Activated T-cell treated with anti-CD3 and anti-CD28 coated beads, Interleukin-2, amount 50 U/mL, for 4 hours (primary cell): ENCODE measurements around the gene FOXC2. TPM values are rescaled to one million over a fixed set of nuclear protein-coding genes. Genes with fewer than 3 reads are reported as not detected.
A peak's percentile ranks its signal among the peaks of the same experiment; 100 is the strongest.

Source experiments
- ATAC-seq, 2 donors: fragments of 200-7000 bp; cut with Tn5 transposase; one replicate each; pipeline ENCODE4 v1.10.0; 2021
- DNase-seq: peaks from one replicate; pipeline ENCODE4 v3.0.0-alpha.2; 2020
- H3K27me3 Mint-ChIP-seq: one replicate; pipeline ENCODE4 v1.8.0; 2021; ENCODE audit warnings: low read depth, mixed read lengths
- H3K36me3 Mint-ChIP-seq: one replicate; pipeline ENCODE4 v1.8.0; 2022; ENCODE audit warnings: mixed read lengths; ENCODE audit not compliant: insufficient read depth
- H3K4me1 Mint-ChIP-seq: one replicate; pipeline ENCODE4 v1.8.0; 2021; ENCODE audit warnings: low read depth, mixed read lengths
- H3K4me3 Mint-ChIP-seq: one replicate; pipeline ENCODE4 v1.8.0; 2021; ENCODE audit warnings: mild to moderate bottlenecking, moderate library complexity, mixed read lengths
- H3K9me3 Mint-ChIP-seq: one replicate; pipeline ENCODE4 v1.8.0; 2021; ENCODE audit warnings: mixed read lengths
- total RNA-seq, 3 donors: library from RNA; stranded (reverse); gene quantifications; one replicate each; pipeline ENCODE4 v1.2.1, GENCODE V29; 2021

The FOXC2 gene
- total RNA-seq, 3 donors from 2014 or later, result not detected

- DNase-seq (no peak), ATAC-seq (no peak)
- Mint-ChIP-seq H3K27me3 (no peaks in the 10 kb centered on the region), H3K36me3 (peaks cover 64% of the 10 kb centered on the region), H3K9me3 (no peaks in the 10 kb centered on the region), H3K4me1 (no peaks in the 10 kb centered on the region), H3K4me3 (no peak overlapping the region)
Measured at GRCh38 chr16:86541560-86541959, 25.1 kb upstream of the FOXC2 start.

GRCh38 chr16:86542756-86543750, 23.6 kb upstream of the FOXC2 start:
- no peak overlapping the region for H3K4me3 Mint-ChIP-seq
- ATAC-seq (no peak), DNase-seq (no peak)
- H3K27me3 Mint-ChIP-seq, result no peaks in the 10 kb centered on the region
- no peaks in the 10 kb centered on the region for H3K9me3 Mint-ChIP-seq
- H3K4me1 Mint-ChIP-seq, result no peaks in the 10 kb centered on the region
- H3K36me3 Mint-ChIP-seq, result peaks cover 70% of the 10 kb centered on the region

DNA sequence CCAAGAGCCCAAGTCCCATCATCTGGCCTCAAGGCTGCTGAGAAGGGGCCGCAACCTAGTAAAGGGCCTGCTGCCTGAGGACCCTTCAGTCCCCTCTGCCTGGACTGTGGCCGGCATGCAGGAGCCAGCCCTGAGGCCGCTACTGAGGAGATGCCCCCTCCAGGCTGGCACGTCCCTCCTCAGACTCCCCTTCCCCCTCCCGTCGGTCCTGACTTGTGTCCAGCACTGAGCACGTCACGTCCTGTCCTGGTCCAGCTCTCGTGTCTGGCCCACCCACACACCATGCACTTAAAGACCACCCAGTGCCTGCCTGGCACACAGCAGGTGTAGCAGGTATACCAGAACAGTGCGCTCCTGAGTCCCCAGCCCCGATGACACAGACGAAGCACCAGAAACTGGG, 21.1 kb upstream of the FOXC2 start:
- Mint-ChIP-seq H3K9me3 (no peaks in the 10 kb centered on the region), H3K4me3 (no peak overlapping the region), H3K27me3 (no peaks in the 10 kb centered on the region), H3K36me3 (peaks cover 57% of the 10 kb centered on the region), H3K4me1 (no peaks in the 10 kb centered on the region)
- ATAC-seq (no peak), DNase-seq (no peak)

- DNase-seq (no peak), ATAC-seq (no peak)
- Mint-ChIP-seq H3K27me3 (no peaks in the 10 kb centered on the region), H3K9me3 (no peaks in the 10 kb centered on the region), H3K4me1 (no peaks in the 10 kb centered on the region), H3K4me3 (no peak overlapping the region), H3K36me3 (peaks cover 51% of the 10 kb centered on the region)
Measured at GRCh38 chr16:86545954-86546637, 20.5 kb upstream of the FOXC2 start.

GRCh38 chr16:86546638-86547013, 20.0 kb upstream of the FOXC2 start:
- Mint-ChIP-seq H3K36me3 (peaks cover 48% of the 10 kb centered on the region), H3K9me3 (no peaks in the 10 kb centered on the region), H3K4me3 (no peak overlapping the region), H3K27me3 (no peaks in the 10 kb centered on the region), H3K4me1 (no peaks in the 10 kb centered on the region)
- DNase-seq (no peak), ATAC-seq (no peak)

DNA sequence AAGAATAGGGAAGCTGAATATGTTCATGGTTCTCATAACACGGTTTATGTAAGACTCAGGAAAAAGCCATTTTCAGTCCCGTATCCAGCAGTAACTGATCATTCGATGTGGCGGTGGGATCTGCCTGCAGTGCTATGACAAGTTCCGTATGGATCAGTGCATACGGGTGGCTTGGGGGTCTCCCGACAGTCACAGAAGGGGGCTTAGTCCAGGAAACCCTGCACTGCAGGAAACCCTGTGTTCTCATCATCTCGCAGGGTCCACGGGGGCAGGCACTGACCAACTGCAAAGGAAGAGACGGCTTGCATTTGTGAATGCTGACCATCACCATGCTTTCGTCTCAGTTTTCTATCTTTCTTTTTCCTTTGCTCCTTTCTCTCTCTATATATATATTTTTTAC, 19.3 kb upstream of the FOXC2 start:
- ATAC-seq, result no peak
- Mint-ChIP-seq H3K4me3 (no peak overlapping the region), H3K4me1 (no peaks in the 10 kb centered on the region), H3K27me3 (no peaks in the 10 kb centered on the region), H3K36me3 (peaks cover 41% of the 10 kb centered on the region), H3K9me3 (no peaks in the 10 kb centered on the region)
- no peak for DNase-seq

- H3K4me3 Mint-ChIP-seq, result no peak overlapping the region
- H3K4me1 Mint-ChIP-seq, result peaks cover 12% of the 10 kb centered on the region
- no peaks in the 10 kb centered on the region for H3K27me3 Mint-ChIP-seq
- DNase-seq, result no peak
- no peaks in the 10 kb centered on the region for H3K9me3 Mint-ChIP-seq
- ATAC-seq, result peak; percentile 35 to 83
- H3K36me3 Mint-ChIP-seq, result peaks cover 30% of the 10 kb centered on the region
Measured at GRCh38 chr16:86549076-86549892, 17.3 kb upstream of the FOXC2 start.

DNA sequence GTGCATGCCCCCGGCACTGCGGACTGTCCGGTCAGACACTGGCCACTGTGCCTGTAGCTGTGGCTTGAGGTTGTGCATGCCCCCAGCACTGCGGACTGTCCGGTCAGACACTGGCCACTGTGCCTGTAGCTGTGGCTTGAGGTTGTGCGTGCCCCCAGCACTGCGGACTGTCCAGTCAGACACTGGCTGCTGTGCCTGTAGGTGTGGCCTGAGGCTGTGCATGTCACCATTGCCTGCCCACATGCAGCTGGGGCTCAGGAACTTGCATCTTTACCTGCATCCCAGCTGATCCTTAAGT, 16.8 kb upstream of the FOXC2 start:
- ATAC-seq (no peak), DNase-seq (no peak)
- H3K4me3 Mint-ChIP-seq, result no peak overlapping the region
- peaks cover 14% of the 10 kb centered on the region for H3K4me1 Mint-ChIP-seq
- H3K9me3 Mint-ChIP-seq, result no peaks in the 10 kb centered on the region
- H3K27me3 Mint-ChIP-seq, result no peaks in the 10 kb centered on the region
- peaks cover 24% of the 10 kb centered on the region for H3K36me3 Mint-ChIP-seq

- no peaks in the 10 kb centered on the region for H3K9me3 Mint-ChIP-seq
- no peaks in the 10 kb centered on the region for H3K27me3 Mint-ChIP-seq
- peaks cover 18% of the 10 kb centered on the region for H3K4me1 Mint-ChIP-seq
- no peak overlapping the region for H3K4me3 Mint-ChIP-seq
- peaks cover 20% of the 10 kb centered on the region for H3K36me3 Mint-ChIP-seq
- ATAC-seq, result no peak
- no peak for DNase-seq
Measured at GRCh38 chr16:86550281-86550680, 16.3 kb upstream of the FOXC2 start.

- Mint-ChIP-seq H3K36me3 (peaks cover 5% of the 10 kb centered on the region), H3K4me1 (peaks cover 18% of the 10 kb centered on the region), H3K27me3 (peaks cover 5% of the 10 kb centered on the region), H3K9me3 (no peaks in the 10 kb centered on the region), H3K4me3 (peak overlapping the region; percentile 94)
- DNase-seq (no peak), ATAC-seq (no peak)
Measured at GRCh38 chr16:86553356-86553755, 13.3 kb upstream of the FOXC2 start.

DNA sequence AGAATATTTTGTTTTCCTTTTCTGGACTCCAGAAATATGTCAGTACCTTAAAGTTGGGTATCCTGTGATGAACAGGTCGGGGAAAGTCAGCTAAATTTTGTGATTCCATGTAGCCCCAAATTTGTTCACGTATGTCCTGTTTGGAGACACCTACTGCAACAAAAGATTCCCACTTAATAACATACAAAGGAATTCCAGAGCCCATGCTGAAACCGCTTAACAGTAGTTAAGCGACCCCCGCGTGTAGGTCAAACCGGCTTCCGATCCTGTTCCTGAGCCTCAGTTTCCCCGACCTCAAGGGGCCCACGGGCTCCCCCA, 12.1 kb upstream of the FOXC2 start:
- H3K4me1 Mint-ChIP-seq, result peaks cover 18% of the 10 kb centered on the region
- H3K36me3 Mint-ChIP-seq, result peaks cover 4% of the 10 kb centered on the region
- H3K27me3 Mint-ChIP-seq, result peaks cover 8% of the 10 kb centered on the region
- ATAC-seq (peak in 1 of 2 donors; percentile 4), DNase-seq (no peak)
- H3K9me3 Mint-ChIP-seq, result no peaks in the 10 kb centered on the region
- peak overlapping the region; percentile 94 for H3K4me3 Mint-ChIP-seq

GRCh38 chr16:86554917-86555703, 11.5 kb upstream of the FOXC2 start, which contains the start of gene MTHFSD:
Gene MTHFSD, minus strand, starts transcription at chr16:86555235. Its CDS starts 51 bp downstream, at chr16:86555184.
- Mint-ChIP-seq H3K4me3 (peak within 1 kb of the TSS; percentile 94), H3K36me3 (peaks cover 4% of the 10 kb centered on the region), H3K9me3 (no peaks in the 10 kb centered on the region), H3K4me1 (peaks cover 18% of the 10 kb centered on the region), H3K27me3 (peaks cover 9% of the 10 kb centered on the region)
- DNase-seq, result peak; percentile 96
- peak; percentile 94 to 95 for ATAC-seq

GRCh38 chr16:86555704-86556075, 10.9 kb upstream of the FOXC2 start:
- peaks cover 13% of the 10 kb centered on the region for H3K27me3 Mint-ChIP-seq
- peak overlapping the region; percentile 94 for H3K4me3 Mint-ChIP-seq
- DNase-seq, result no peak

DNA sequence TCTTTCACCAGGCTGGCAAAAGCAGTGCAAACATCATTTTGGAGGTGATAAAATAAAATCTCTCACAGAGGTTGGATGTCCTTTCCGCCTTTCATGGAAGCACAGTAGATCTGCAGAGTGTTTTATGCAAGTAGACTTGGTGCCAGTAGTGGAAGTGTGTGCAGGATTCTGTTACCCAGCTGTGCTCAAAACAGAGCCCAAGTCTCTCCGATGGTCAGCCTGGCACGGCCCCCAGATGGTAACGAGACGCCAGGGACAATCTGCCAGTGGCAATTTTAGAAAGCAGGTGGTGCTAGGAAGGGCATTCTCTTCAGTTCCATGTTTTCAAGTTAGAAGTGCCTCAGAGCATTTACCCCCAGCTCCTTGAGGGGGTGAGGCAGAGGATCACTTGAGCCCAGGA, 10.1 kb upstream of the FOXC2 start:
- peaks cover 2% of the 10 kb centered on the region for H3K36me3 Mint-ChIP-seq
- H3K27me3 Mint-ChIP-seq, result peaks cover 18% of the 10 kb centered on the region
- peak overlapping the region; percentile 32 for H3K4me3 Mint-ChIP-seq
- H3K9me3 Mint-ChIP-seq, result no peaks in the 10 kb centered on the region
- ATAC-seq (no peak), DNase-seq (no peak)
- peaks cover 18% of the 10 kb centered on the region for H3K4me1 Mint-ChIP-seq

More at GRCh38 chr16:86555704-86556075, 10.9 kb upstream of the FOXC2 start:
- peaks cover 18% of the 10 kb centered on the region for H3K4me1 Mint-ChIP-seq
- H3K36me3 Mint-ChIP-seq, result peaks cover 4% of the 10 kb centered on the region
- H3K9me3 Mint-ChIP-seq, result no peaks in the 10 kb centered on the region
- no peak for ATAC-seq
